Activated CD4-positive, alpha-beta T cell treated with anti-CD3 and anti-CD28 coated beads, Interleukin-10, Interleukin-2, amounts not matched to agents 100 ng/mL and 50 ng/mL, durations not matched to agents 16 hours and 8 hours (primary cell): Measurements from ENCODE around the gene BMPER.
A peak's percentile ranks its signal among the peaks of the same experiment; 100 is the strongest.

Experiments used
- DNase-seq: peaks from one replicate; pipeline ENCODE4 v3.0.0-alpha.2; 2020

Gene BMPER

DNA sequence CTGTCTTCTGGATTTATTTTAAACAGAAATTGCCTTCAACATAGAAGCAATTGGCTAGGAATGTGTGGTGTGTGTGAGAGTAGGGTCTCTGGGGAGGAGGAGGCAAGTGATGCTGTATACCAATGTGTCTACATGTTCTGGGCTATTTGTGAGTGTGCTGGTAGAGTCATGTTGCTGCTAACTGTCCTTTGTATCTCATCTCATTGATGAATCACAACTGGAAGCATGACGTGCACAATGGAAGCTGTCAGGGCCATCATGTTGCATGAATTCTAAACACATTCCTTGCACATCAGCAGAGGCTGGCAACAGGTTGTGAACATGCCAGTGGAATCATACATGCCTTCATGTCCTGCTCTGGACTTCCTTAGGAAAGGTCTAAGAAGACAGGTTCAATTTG lies 199.7 kb downstream of the BMPER start:
- DNase-seq, result no peak

DNA sequence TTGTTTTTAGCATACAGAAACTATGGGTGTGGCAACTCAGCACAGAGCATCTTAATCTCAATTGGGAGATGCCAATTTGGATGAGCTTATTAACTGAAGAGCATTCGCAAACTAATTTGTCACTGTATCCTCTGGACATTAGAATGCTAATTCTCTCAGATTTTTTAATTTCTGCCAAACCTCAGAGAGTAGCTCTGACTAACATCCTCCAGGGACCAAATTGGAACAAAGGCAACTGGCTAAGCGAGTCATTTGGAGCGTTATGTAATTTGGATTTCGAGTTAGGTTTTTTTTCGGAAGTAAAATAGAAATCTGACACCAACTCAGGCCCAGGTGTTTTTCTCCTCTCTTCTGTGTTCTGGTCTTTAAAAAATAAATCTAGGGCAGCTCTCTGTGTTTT lies 201.9 kb downstream of the BMPER start:
- DNase-seq, result no peak

DNA sequence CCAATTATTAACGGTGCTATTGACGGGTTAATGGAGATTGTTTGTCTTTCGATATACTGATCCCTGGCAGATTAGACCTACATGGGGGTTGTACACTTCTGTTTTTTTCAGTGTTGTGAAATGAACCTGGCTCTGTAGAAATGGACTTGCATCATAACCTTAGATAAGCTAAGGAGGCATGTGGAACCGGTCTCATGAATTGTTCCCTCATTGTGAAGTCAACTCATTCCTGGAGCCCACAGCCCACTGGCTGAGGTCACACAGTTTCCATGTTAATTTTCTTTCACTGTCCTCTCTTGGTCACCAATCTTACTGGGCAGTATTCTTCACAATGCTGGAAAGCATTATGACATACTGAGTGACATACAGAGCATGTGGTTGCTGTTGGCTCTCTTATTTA lies 202.8 kb downstream of the BMPER start:
- no peak for DNase-seq

DNA sequence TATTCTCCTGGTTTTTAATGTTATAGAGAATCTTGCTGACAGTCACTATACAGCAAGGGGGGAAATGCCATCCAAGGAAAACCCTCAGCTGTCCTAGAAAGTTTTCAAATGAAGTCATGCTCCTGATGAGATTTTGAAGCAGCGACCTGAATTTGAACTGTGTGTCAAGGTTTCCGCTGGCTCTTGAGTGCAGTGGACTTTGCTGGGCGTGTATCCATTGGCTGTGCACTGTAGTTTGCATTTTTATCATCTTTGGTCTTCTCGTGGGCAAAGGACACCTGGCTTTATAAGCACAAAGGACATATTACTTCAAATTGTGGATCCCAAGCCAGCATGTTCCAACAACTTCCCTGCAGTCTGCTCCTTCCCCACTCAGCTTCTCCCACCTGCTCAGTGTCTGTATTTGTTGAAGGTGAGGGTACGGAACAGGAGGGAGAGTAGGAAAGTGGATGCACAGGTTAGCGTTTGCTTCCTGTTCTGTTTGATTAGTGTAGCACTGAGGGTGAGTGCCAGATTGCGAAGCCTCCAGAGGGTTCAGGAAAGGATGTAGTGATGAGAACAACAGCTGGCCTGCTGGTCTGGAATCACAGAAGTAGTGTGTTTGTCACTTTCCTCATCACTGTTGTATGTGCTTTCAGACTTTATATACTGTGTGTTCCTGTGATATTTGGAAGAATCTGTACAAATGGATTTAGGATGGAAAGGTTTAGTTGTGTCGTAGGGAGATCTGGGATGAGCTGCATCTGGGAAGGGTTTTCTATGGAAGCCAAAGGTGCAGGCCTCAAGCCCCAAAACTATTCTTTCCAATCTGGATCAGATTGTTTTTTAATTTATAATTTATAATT lies 204.8 kb downstream of the BMPER start:
- no peak for DNase-seq

DNA sequence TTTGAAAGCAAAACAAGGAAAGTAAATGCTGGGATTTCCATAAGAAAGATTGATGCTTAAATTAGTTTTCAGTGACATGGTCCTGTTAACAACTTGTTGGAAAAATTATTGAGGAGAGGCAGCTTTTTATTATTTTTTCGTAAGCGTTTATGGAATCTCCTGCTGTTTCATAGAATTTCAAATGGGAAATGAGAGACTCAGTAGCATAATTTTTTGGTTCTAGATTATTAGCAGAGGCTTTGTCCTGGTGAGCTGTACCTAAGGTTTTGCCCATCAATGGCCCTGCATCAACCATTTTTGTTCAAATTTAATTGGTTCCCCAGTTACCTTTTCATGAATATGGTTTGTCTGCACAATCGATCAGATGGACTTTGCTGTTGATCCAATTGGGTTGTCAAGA lies 205.7 kb downstream of the BMPER start:
- DNase-seq, result no peak

DNA sequence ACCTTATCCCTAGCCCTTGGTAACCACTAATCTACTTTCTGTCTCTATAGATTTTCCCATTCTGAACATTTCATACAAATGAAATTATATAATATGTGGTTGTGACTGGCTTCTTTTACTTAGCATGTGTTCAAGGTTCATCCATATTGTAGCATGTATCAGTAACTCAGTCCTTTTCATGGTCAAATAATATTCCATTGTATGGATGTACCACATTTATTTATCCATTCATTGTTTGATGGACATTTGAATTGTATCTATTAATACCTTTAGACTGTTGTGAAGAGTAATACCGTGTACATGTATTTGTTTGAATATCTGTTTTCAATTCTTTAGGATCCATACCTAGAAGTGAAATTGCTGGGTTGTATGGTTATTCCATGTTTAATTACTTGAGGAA lies 210.2 kb downstream of the BMPER start:
- DNase-seq, result no peak

DNA sequence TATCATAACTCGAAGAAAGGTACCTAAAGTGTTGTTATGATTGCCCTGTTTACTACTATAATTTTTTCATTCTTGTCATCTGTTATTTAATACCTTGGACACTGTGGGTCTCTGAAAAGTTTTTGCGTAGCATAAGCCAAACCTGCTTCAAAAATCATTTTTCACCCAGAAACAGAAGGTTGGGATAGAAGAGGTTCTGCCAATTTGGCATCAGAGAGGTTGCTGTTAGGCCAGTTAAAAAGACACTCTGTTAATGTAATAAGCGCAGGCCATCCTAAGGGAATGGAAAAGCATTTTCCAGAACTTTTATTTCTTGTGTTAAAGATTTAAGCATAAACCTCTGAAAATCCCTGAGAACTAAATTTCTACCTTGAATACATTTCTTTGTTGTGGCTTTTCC lies 212.2 kb downstream of the BMPER start:
- no peak for DNase-seq

DNA sequence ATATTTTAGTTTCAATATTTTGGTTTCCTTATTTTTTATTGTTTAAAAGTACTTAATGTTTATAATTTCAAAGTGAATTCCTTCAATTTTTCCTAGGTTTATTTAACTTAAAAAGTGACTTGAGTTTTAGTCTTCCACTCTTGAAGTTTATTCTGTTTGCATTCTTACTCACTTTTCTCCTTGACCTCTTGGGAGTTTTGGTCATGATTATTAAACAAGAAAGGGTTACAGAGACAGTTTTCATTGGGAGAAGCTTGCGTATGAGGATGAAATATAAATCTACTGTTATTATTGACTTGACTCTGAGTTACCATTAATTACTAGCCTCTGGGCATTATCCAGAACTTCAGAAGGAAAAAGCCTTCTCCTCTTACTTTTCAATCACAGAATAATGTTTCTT lies 216.0 kb downstream of the BMPER start:
- no peak for DNase-seq

DNA sequence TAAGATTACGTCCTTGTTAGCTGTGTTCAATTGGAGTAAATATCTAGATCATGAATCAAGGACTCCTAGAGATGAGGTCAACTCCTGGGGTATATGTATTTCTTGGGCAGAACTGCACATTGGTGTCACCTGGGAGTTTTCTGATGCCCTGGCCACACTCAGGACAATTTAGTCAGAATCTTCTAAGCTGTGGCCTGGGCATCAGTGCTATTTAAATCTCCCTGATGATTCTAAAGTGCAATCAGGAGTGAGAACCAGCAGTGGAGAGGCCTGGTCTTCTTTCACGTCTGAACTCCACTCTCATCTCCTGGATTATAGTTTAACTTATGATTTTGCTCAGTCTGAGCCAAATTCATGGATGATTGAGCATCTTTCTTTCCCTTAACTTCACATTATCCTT lies 218.0 kb downstream of the BMPER start:
- no peak for DNase-seq

DNA sequence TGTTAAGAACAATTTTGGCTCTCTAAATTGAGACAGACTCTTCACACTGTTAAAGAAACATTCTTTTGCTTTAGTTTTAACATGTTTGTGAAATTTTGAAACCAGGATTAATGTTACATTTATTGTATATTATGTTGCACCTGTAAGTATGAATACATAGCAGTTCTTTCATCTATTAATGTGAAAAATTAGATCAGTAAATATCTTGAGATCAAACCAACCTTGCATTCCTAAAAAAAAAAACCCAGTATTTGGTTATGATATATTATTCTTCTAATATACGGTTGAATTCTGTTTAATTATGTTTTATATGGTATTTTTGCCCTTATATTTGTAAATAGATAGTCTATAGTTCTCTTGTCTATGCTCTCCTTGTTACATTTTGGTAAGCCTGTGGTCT lies 219.4 kb downstream of the BMPER start:
- DNase-seq, result no peak

DNA sequence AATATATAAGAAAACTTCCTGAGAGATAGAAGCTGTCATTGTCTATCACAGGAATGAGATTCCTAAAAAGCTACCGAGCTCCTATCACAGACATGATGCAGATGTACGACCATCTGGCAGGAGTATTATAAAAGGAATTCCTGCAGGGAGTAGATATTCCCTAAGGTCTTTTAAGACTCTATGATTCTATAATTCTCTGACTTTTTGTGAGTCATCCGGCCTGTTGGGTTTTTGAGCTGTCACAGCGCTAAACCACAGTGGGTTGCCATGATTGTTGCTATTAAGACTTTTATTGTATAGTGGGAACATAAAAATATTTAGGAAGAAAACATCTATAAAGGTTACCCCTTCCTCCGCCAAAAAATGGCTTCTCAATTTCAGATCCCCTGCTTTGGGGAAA lies 223.4 kb downstream of the BMPER start:
- DNase-seq, result no peak

DNA sequence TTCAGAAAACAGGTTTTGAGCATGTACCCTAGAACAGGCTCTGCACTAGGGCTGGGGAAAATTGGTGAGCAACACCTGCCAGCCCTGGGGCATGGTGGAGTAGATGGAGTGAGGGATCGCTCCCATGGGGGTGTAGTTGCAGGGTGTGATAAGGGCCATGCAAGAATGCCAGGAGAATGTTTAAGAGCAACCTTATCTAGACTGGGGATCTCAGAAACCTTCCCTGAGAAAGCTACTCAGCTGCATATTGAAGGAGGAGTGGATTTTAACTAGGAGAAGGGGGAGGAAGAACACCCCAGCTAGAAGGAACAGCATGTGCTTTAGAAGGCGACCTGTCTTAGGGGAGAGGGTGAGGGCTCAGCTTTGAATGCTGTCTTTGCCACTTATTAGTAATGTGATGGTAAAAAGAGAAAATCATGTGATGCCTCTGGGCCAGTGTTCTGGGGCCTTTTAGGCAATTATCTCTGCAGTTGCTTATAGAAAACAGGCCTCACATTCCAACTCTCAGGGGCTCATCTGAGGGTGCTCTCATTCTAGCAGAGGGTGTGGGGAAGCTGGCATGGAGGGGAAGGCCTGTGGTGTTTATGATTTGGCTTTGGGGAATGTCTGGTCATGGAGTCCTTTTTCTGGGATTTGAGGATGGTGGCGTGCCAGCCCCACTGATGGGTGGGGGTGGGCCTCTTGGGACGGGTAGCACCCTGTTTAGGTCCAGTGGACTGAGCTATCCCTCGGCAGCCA lies 225.4 kb downstream of the BMPER start:
- DNase-seq, result no peak

DNA sequence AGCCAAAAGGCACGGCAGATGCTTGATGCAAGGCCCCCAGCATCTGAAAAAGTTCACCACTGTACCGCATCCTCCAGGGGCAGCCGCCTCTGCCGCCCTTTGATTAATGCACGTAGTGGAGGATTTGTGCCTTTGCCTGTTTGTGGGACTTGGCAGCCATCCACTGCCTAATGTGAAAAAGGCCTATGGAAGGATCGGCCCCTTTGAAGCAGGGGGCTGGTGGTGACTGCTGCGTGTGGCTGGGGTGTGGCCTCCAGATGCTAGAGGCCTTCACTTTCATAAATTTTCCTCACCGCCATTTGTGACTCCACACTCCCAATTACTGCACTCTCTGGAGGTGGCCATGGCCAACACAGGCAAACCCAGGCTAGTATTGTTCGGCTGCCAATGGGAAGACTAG lies 226.0 kb downstream of the BMPER start:
- no peak for DNase-seq

DNA sequence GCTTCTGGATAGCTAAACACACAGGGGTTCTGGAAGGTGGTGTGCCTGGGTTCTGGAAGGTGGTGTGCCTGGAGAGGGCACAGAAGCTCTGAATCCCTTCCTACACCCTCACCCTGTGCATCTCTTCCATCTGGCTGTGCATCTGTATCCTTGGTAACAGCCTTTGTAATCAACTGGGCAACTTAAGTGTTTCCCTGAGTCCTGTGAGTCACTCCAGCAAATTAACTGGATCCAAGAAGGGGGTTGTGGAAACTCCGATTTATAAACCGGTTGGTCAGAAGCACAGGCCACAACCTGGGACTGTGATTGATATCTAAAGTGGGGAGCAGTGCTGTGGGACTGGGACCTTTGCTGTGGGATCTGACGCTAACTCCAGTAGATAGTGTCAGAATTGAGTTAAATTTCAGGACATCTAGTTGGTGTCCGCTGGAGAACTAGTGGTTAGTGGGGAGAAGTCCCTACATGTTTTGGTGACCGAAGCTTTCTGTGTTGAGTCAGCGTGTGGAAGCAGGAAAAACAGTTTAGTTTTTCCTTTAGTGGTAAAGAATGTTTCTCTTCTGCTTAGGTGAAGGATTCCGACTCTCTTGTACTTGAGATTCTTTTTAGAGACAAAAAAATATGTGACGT lies 228.1 kb downstream of the BMPER start:
- no peak for DNase-seq

DNA sequence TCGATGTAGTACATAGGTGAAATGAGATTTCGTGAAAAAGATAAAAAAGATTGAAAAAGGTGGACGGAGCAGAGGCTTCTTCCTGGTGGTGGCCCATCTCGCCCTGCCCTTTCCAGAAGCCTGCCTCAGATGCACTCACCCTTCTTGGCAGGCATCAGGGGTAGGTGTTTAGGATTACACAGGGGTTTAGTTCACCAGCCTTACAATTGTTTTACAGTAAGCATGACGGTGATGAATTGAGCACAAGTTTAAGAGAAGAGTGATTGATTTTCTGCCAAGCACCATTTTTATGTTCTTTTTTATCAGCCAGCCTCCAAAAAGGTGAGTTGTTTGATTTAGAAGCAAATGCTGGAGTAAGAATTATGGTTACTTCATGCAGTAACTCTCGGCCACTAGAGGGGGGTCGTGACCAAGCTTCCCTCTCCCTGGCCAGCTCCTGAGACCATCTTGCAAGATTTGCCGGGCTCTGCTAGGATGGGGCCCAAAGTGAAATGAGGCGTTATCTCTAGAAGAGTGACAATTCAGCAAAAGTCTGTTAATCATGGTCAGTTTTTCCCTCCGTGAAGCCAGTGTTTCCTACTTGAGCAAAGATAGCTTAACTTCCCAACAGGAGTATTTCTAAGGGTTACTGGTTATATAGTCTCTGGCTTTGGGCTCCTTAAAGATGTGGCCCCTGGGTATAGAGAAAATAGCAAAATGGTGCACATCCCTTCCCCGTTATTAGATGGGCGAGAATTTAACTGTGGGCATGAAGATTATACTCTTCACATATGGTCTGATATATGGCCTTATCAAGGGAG lies 228.8 kb downstream of the BMPER start:
- DNase-seq, result peak; percentile 26

DNA sequence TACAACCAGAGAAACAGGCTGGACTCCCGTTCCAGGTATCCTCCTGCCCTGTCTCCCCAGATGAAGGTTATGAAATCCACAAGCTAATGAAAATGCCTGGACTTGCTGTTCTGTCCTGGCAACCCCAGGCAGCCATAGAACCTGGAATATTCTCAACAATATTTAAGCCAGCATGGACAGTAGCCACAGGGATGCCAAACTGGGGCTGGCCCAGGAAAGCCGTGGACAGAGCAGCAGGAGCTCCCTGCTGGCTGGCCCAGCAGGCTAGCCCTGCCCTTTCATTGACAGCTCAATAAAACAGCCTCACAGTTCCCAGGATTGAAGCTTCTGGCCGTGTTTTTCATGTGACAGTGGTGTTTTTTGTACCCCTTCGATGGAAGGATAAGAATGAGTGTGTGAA lies 230.6 kb downstream of the BMPER start:
- no peak for DNase-seq

DNA sequence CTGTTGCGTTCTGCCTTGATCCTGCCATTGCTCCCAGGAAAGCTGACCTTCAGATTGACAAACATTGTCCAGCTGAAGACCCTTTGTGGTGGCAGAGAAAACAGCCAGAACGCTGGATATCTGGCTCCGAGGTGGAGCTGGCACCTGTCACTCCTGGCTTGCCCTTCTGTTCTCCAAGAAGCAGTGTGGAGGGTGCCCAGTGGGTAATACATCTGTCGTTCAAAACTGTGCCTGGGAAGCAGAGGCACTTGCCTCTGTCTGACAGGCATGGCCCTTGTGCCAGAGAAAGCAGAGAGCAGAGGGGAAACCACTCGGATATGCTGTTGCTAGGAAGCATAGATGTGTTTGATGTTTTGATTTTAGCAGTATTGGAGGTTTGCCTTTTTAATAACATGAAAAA lies 231.4 kb downstream of the BMPER start:
- no peak for DNase-seq

DNA sequence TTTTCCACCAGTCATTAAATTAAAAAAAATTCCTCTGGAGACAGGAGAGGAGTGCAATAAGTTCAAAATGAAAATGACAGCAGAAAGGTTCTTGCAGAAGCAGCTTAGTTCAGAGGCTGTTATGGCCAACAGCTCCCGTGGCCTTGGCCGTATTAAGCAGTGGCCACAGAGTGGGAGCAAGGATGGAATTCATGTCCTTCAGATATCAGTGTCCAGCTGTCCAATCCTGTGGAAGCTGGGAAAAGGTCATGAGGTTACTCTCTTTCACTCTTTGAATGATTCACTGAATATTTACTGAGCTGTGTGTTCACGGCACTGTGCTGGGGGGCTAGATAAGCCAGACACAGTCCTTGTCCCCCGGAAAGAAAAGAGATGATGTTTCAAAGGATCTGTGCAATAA lies 231.8 kb downstream of the BMPER start:
- DNase-seq, result no peak

DNA sequence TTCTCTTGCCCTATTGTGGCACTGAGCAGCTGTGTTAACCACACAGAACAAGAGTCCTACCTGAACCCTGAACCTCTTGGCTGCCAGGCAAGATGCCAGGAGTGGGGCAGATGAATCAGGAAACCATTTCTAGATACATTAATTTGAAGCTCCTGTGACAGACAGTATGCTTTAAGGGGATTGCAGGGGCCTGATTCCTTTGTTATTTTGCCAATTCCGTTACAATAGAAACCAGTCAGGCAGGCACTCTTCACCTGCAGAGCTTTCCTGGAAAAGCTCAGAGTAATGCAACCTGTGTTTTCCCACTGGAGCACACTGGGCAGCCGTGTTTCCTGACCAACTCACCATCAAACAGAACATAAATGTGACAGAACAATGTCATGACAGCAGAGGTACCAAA lies 233.1 kb downstream of the BMPER start:
- no peak for DNase-seq

DNA sequence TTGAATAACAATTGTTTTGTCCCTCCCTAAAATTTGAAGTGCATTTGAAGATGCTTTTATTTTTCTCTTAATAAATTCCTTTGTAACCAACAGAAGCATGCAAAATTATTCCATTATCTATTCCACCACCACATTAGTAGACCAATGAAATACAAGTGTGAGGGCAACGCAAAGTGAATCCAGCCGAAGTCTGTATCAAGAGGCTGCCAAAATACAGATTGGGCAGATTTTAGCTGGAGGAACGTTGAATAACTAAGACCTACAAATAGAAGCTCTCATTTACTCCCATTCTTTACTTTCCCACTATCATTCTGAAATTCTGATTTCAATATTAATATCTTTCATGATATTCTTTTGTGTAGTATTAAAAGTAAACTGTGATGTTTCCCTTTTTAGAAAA lies 233.7 kb downstream of the BMPER start:
- no peak for DNase-seq

DNA sequence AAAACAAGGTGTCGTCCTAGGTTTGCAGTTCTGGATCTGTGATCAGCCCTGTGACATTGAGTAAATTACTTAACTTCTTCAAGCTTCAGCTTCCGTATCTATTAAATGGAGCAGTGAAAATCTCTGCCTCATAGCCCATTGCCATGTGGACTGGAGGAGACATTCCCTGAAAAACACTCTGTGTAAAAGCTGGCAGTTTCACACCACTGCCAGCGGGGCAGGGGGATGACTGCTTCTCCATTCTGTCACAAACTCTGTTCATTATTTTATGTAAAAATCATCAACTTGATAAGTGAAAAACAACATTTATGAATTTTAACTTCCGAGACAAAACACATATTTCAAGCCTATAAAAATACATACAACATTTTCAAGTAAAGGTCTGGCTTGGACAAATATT lies 234.7 kb downstream of the BMPER start:
- DNase-seq, result no peak

DNA sequence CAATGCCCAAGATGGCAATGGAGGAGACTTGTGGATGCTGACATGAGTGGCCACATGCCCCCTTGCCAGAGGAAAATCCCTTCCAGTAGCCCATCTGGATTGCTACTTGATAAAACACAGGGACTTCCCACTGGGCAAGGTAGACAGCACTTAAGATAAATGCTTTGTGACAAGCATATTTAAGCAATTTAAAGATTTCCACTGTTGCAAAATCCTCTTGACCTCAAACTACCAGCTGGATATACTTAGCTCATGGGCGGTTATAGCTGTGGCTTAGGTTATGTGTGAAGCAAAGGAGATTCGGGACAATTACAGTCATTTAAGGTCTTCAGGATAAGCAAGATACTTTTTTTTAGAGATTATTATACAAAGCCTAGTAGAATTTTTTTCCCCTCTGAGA lies 238.1 kb downstream of the BMPER start:
- DNase-seq, result no peak

DNA sequence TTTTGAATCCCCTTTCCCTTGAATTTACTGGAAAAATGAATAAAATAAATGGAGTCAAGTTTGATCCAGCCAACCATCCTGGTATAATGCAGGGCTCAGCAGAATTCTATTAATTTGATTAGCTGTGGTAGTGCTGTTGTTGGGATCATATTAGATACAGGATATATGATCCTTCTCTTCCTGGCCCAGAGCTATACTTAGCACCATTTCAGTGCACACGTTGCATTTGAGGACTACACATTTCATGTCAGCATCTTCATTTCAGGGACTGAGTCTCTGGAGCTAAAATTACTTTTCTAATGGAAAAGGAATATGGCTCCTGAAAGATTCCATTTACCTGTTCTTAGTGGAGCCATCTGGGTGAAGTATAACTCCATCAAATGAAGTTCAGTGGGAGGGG lies 240.3 kb downstream of the BMPER start:
- no peak for DNase-seq
